ENCODE data around the gene NIPAL3.
A peak's percentile ranks its signal among the peaks of the same experiment; 100 is the strongest.

NIPAL3 gene

GRCh38 chr1:24415334-24415909 is at the start of gene NIPAL3:
Gene NIPAL3 (plus strand): TSS chr1:24415802. CDS start chr1:24419548, 3,746 bp downstream.
- peak; percentile 93 for FAIRE-seq

GRCh38 chr1:24366707-24367106 is 48.9 kb upstream of the NIPAL3 start:
- no peak for FAIRE-seq

- FAIRE-seq, result no peak
Observed at GRCh38 chr1:24369199-24369598, 46.4 kb upstream of the NIPAL3 start.

- FAIRE-seq, result no peak
Observed at GRCh38 chr1:24369801-24370200, 45.8 kb upstream of the NIPAL3 start.

DNA sequence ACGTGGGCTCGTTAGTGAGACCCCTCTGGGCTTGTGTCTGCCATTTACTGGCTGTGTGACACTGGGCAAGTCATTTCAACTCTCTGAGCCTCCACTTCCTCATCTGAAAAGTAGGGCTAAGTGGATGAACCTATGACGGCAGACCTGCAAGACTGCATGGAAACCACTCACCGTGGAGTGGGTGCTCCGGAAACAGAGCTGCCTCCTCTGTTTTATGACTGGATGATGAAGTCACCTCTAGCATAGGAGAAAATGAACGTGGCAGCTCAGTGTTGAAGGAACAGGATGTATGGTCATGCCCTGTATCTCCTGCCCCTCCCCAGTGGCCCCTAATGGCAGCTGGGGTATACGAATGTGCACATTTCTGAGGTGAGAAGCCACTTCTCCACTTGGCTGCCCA is 42.6 kb upstream of the NIPAL3 start:
- FAIRE-seq, result no peak

DNA sequence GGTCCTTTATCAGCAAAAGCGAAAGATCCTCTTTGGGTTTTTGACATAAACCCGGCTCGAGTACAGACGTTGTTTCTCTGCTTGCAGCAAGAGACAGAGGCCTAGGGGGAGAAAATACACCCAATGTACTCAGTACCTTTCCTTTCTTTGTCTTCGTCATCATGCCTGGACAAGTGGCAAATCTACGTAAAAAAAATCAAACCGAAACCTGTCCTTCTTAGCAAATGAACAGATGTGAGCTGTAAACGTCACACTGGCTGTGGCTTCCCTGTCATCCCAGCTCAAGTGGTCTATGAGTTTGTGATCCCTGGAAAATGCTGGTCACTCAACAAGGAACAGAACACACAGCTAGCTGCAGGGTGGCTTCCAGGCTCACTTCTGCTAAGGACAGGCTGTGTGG is 41.9 kb upstream of the NIPAL3 start:
- no peak for FAIRE-seq

DNA sequence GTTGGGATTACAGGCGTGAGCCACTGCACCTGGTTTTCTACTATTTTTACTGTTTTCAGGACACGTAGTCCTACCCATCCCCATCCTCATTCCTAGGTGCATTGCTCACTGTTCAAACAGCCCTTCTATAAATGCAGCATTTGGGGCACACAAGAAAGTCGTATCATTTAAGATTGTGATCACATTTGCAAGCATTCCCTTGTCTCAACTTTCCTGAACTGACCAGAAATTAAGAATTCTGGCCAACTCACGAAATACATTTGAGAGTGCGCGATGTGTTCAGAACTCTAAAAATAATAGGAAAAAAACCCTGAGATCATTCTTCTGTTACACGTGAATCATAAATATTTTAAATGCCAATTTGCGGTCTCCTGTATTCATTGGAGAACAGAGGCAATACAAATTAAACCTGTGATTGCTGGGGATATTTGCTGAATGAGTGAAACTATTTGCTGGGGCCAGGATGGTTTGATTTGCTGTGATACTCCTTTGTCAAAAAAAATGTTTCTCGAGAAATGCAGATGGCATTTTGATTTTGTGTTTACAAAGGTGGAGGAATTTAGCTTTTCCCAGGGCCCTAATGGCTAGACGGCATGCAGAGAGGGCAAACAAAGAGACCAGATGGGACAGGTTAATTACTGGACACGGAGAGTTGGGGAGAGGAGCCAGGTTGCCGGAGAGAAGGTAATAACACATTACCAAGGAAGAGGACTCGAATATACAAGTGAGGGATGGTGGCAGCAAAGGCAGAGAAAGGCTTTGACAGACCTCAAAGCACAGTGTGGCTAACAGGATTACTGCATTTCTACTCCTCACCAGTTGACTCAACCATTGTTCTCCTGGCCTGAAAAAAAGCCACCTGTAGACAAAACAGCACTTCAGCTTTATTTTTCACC is 40.5 kb upstream of the NIPAL3 start:
- FAIRE-seq, result no peak

- no peak for FAIRE-seq
Observed at GRCh38 chr1:24379733-24380315, 35.8 kb upstream of the NIPAL3 start.

- FAIRE-seq, result no peak
Observed at GRCh38 chr1:24380508-24380907, 35.1 kb upstream of the NIPAL3 start.

- no peak for FAIRE-seq
Observed at GRCh38 chr1:24381256-24381655, 34.3 kb upstream of the NIPAL3 start.

DNA sequence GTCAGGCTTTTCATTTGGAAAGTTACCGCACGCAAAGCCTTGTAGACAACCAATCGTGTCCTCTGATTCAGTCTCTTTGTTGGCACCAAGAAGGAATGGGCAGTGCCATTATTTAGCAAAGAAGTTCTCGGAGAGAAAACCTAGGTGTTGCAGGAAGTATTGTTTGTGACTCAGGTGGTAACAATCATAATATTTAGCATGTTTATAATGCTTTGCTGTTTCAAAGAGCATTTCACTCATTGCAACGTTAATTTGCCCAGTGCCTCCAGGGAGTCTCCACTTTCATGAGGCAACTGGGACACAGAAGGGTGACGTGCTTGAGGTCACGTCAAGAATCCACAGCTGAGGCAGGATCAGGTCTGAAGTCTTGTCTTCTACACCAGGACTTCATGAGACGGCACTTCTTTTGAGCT is 33.4 kb upstream of the NIPAL3 start:
- no peak for FAIRE-seq

DNA sequence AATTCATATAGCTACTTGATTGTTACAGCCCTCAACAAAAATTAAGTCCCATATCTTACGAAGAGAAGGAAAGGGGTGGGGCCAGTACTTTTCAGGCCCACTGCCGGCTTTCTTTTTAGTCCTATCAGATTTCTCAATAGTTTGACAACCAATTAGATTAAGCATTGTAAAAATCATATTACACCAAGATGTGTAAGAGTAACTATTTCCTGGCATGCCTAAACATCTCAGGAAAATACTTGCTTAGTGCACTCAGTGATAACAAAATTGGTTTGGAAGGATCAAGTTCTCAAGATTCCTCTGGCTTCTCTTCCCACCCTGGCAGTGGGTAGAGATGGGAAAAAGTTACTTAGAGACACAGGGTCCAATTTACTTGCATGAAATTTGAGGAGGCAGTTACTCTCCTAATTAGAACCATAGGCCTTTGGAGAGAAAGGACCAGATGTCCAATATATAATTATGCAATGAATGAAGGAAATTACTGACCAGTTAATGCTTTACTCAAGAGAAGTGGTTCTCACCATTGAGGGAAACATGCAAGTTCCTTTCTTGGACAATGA is 32.1 kb upstream of the NIPAL3 start:
- no peak for FAIRE-seq

- FAIRE-seq, result no peak
Observed at GRCh38 chr1:24384251-24385090, 31.1 kb upstream of the NIPAL3 start.

DNA sequence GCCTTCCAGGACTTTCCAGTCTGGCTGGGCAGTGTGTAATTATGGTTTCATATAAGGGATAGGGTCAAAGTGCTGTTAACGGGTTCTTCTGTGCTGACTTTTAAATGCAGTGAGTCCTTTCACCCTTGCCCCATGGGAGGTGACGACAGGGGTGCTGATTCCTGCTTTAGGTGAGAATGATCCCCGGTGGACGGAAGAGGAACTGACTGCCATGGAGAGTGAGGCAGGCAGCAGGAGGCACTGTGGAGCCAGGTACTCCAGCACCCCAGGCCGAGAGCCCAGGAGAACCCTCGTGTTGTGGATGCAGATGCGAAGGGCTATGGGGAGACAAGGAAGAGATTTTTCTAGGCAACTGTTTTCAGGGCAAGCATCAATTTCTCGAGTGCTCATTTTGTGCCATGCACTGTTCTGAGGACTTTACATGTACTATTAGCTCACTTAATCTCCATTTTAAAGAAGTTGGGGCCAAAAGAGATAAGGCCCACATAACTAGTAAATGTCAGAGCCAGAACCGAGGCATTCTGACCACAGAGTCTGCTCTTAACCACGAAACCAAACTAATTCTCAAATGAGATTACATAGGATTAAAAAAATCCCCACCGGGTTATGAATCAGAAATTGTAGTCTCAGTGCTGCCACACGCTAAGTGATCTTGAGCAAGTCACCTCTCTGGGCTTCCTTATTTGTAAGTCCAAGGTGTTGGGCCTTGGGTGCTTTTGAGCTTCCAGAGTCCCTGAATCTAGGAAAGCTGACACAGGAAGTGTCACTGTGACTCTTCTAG is 30.3 kb upstream of the NIPAL3 start:
- FAIRE-seq, result no peak

- FAIRE-seq, result no peak
Observed at GRCh38 chr1:24386241-24386640, 29.4 kb upstream of the NIPAL3 start.

- no peak for FAIRE-seq
Observed at GRCh38 chr1:24386931-24387330, 28.7 kb upstream of the NIPAL3 start.

DNA sequence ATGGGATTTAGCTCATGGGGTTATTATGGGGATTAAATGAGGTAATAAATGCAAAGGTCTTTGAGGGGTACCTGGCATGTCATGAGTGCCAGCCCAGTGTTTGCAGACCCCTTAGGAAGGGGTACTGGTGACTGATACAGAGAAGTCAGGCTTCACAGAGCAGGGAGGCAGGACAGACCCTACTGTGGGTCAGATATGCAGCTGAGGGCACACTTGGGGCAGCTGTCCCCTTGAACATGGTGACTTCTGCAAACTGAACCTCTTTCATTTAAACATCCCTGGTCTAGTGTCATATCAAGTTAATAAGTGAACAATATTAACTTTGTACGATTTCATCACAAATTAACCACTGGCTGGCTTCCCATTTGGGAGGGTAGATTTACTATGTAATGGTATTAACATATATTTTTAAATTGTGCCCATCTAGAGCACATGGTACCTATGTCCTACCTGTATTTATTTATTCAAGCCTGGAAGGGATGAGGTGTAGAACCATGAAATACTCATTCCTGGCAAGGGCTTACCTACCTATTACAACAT is 27.9 kb upstream of the NIPAL3 start:
- no peak for FAIRE-seq

GRCh38 chr1:24388331-24388885 is 27.2 kb upstream of the NIPAL3 start:
- FAIRE-seq, result no peak

DNA sequence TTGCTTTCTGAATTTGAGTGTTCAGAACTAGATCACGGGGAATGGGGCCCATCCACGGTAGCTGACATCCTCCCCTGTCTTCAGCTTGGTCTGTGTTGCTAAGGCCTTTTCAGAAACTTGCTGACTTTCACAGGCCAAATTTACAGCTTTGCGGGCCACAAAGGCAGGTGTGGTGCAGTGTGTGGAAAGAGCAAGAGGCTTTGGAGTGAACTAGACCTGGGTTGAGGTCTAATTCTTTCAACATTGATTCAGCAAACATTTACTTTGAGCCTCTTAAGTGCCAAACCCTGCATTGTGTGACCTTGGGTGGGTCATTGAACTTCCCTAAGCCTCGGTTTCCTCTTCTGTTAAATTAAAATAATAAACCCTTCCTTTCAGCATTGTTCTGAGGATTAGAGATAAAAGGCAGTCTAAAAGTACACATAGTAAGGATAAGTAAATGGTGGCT is 26.3 kb upstream of the NIPAL3 start:
- no peak for FAIRE-seq

DNA sequence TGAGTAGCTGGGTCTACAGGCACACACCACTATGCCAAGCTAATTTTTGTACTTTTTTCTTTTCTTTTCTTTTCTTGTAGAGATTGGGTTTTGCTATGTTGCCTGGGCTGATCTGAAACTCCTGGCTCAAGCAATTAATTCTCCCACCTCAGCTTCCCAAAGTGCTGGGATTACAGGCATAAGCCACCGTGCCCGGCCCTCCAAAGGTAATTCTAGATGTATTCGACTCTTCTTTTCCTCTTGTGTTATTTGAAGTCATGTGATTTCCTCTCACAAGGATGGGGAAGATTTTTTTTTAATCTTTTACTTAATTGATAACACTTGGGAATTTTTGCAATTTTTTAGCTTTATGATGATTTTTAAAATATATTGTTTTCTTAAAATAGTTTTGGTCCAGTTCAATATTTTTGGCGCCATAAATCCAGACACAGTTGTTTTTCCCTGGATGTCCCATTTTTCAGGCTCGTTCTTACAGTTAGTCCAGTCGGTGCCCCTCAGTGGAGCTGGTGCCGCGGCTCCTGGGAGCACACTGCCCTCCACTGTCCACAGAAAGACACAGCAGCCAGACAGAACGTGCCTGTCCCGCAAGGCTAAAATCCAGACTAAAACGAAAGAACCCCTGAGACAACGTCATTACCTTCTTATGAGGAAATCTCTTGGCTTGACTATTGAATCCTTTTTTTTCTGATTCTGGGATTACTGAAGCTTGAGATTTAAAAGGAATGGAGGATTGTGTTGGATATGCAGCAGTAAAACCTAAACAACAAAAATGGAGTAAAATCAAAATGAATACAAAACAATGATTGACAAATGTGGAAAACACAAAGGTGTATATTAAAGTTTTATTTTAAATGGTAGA is 24.4 kb upstream of the NIPAL3 start:
- peak; percentile 88 for FAIRE-seq
